ENCODE measurements around the gene HLA-G. TPM values are rescaled to one million over a fixed set of nuclear protein-coding genes. Genes with fewer than 3 reads are reported as not detected.
"Not testable (repeated sequence)": the region's sequence is repeated elsewhere in the genome, so short reads cannot be mapped to it uniquely, and the experiment has no call there.

Gene HLA-G
- not detected for total RNA-seq
- long read RNA-seq: 0 reads

DNA sequence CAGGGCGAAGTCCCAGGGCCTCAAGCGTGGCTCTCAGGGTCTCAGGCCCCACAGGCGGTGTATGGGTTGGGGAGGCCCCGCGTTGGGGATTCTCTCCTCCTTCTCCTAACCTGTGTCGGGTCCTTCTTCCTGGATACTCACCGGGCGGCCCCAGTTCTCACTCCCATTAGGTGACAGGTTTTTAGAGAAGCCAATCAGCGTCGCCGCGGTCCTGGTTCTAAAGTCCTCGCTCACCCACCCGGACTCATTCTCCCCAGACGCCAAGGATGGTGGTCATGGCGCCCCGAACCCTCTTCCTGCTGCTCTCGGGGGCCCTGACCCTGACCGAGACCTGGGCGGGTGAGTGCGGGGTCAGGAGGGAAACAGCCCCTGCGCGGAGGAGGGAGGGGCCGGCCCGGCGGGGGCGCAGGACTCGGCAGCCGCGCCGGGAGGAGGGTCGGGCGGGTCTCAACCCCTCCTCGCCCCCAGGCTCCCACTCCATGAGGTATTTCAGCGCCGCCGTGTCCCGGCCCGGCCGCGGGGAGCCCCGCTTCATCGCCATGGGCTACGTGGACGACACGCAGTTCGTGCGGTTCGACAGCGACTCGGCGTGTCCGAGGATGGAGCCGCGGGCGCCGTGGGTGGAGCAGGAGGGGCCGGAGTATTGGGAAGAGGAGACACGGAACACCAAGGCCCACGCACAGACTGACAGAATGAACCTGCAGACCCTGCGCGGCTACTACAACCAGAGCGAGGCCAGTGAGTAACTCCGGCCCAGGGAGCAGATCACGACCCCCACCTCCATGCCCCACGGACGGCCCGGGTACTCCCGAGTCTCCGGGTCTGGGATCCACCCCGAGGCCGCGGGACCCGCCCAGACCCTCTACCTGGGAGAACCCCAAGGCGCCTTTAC is at the start of gene HLA-G:
TSS of gene HLA-G (plus strand) at position 247 of the 892 bp plus-strand sequence. CDS start at position 267, 20 bp downstream.
- intact Hi-C loops (cut with DNase I): no loop called here
- peak; percentile 29 for ATAC-seq (ENCODE audit: poor library complexity)

DNA sequence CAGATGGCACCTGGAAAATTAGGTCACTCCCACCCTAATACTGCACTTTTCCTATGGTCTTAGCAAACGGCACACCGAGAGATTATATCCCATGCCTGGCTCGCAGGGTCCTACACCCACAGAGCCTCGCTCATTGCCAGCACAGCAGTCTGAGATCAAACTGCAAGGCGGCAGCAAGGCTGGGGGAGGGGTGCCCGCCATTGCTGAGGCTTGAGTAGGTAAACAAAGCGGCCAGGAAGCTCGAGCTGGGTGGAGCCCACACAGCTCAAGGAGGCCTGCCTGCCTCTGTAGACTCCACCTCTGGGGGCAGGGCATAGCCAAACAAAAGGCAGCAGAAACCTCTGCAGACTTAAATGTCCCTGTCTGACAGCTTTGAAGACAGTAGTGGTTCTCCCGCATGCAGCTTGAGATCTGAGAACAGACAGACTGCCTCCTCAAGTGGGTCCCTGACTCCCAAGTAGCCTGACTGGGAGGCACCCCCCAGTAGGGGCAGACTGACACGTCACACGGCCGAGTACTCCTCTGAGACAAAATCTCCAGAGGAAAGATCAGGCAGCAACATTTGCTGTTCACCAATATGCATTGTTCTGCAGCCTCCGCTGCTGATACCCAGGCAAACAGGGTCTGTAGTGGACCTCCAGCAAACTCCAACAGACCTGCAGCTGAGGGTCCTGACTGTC is 47.5 kb upstream of the HLA-G start:
- intact Hi-C loops (cut with DNase I); DNase-seq: not testable (repeated sequence)

More for the DNA sequence above, at the start of gene HLA-G:
- no peak for DNase-seq

DNA sequence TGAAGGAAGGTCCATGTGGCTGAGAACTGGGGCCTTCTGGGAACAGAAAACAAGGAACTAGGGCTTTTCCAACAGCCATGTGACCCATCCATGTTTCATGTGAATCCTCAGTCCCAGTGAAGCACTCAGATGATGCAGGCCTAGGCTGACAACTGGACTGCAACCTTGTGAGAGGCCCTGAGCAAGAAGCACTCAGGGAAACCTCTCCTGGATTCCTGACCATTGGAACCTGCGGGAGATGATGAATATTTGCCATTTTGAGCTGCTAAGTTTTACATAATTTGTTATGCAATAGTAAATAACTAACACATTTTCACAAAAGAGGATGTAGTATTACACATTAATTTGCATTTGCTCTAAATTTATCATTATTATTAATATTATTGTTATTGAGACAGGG is 38.4 kb upstream of the HLA-G start:
- intact Hi-C loops (cut with DNase I): no loop called here
- ATAC-seq (ENCODE audit: poor library complexity): no peak
- no peak for DNase-seq

More for the DNA sequence above, 47.5 kb upstream of the HLA-G start:
- ATAC-seq (ENCODE audit: poor library complexity): not testable (repeated sequence)

DNA sequence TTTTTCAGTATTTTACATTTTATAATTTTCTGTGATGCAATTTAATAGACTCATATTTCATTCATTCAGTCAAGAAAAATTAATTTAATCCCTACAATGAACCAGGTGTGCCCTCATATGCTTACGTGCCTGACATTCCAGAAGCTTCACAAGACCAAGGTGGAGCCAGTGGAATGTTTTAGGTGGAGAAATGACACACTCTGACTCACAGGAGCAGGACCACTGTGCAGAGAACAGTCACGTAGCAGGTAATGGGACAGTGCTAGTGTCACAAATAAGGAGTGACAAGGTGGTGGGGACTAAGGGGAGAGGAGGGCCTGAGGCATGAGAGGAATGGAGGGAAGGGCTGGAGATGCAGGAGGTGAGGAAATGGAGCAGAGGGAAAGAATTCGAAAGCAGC is 37.0 kb upstream of the HLA-G start:
- intact Hi-C loops (cut with DNase I): no loop called here
- ATAC-seq (ENCODE audit: poor library complexity) (no peak), DNase-seq (no peak)

DNA sequence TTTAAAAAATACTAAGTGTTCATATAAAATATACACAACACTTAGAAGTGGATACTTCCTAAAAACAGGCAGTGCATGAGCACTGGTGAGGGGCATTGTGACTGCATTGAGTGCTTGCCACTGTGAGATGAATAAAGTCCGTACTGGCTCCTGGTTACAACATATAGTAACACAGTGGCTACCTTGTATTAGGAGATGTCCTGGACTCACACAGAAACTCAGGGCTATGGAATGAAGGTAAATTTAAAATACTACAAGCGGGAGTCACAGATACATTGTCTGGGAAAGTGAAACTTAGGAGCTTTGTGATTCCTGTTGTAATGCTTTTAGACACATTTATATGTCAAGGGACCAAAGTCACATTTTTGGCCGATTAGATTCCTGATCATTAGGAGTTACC is 36.5 kb upstream of the HLA-G start:
- intact Hi-C loops (cut with DNase I): no loop called here
- DNase-seq (no peak), ATAC-seq (ENCODE audit: poor library complexity) (no peak)

DNA sequence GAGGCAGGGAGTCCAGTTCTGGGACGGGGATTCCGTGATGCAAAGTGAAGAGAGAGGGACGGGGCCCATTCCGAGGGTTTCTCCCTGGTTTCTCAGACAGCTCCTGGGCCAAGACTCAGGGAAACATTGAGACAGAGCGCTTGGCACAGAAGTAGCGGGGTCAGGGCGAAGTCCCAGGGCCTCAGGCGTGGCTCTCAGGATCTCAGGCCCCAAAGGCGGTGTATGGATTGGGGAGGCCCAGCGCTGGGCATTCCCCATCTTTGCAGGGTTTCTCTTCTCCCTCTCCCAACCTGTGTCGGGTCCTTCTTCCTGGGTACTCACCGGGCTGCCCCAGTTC is 35.9 kb upstream of the HLA-G start:
- DNase-seq: no peak
- peak; percentile 57 for ATAC-seq (ENCODE audit: poor library complexity)
- intact Hi-C loops (cut with DNase I): no loop called here

DNA sequence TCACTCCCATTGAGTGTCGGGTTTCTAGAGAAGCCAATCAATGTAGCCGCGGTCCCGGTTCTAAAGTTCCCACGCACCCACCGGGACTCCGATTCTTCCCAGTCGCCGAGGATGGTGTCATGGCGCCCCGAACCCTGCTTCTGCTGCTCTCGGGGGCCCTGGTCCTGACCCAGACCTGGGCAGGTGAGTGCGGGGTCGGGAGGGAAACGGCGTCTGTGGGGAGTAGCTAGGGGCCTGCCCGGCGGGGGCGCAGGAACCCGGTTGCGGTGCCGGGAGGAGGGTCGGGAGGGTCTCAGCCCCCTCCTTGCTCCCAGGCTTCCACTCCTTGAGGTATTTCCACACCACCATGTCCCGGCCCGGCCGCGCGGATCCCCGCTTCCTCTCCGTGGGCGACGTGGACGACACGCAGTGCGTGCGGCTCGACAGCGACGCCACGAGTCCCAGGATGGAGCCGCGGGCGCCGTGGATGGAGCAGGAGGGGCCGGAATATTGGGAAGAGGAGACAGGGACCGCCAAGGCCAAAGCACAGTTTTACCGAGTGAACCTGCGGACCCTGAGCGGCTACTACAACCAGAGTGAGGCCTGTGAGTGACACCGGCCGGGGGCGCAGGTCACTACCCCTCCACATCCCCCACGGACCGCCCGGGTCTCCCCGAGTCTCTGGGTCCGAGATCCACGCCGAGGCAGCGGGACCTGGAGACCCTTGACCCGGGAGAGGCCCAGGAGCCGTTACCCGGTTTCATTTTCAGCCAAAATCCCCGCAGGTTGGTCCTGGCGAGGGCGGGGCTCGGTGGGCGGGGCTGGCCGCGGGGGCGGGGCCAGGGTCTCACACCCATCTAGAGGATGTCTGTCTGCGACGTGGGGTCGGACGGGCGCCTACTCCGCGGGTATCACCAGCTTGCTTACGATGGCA is 35.2 kb upstream of the HLA-G start:
- DNase-seq: peak; percentile 88
- intact Hi-C loops (cut with DNase I): no loop called here
- peak; percentile 98 for ATAC-seq (ENCODE audit: poor library complexity)

DNA sequence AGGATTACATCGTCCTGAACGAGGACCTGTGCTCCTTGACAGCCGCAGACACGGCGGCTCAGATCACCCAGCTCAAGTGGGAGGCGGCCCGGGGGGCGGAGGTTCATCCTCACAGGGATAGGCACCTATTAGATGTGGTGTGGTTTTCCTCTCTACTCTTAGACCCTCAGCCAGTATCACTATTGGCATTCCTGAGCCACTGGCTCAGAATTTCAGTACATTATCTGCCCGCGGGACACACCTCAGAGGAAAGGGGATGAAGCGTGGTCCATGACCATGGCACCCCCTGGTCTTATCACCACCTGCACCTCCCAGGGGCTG is 34.6 kb upstream of the HLA-G start:
- ATAC-seq (ENCODE audit: poor library complexity) (no peak), DNase-seq (no peak)
- intact Hi-C loops (cut with DNase I): no loop called here

DNA sequence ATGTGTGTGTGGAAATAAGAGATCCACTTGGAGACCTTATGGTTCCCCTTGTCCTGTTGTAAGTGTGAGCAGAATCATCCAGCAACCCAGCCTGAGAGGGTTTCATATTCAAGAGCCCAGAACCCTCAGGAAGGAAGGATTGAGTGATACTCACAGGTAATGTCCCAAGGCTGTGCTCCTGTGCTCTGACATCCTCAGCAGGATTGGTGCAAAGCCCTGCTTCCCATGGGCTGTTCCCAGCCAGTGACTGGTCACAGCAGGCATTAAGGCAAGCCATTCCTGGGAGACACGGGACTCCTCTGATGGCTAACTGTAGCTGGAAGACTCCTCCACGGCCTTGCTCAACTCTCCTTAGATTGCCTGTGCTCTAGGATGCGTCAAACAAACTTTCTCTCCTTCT is 33.8 kb upstream of the HLA-G start:
- no peak for DNase-seq
- intact Hi-C loops (cut with DNase I): no loop called here
- ATAC-seq (ENCODE audit: poor library complexity): no peak

DNA sequence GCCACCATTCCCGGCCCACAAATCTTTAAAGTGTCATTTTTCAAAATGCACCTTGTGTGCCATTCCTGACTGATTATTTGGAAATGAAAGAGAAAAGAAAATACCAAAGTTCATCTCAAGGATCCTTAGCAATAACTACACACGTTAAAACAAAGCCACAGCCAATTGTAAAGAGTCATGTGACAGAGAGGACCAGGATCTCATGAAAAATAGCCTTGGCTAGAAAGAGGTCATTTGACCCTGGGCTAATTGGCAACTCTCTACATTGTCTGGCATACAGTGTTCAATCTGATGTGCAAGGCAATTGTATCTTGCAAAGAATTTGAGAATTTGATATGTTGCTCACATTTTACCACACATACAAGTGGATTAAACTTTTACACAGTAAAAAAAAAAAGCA is 31.6 kb upstream of the HLA-G start:
- intact Hi-C loops (cut with DNase I): loop anchor here (5.0 kb wide), 1 partner anchor 161 kb away; no protein-coding TSS in a partner anchor
- DNase-seq (no peak), ATAC-seq (ENCODE audit: poor library complexity) (no peak)

DNA sequence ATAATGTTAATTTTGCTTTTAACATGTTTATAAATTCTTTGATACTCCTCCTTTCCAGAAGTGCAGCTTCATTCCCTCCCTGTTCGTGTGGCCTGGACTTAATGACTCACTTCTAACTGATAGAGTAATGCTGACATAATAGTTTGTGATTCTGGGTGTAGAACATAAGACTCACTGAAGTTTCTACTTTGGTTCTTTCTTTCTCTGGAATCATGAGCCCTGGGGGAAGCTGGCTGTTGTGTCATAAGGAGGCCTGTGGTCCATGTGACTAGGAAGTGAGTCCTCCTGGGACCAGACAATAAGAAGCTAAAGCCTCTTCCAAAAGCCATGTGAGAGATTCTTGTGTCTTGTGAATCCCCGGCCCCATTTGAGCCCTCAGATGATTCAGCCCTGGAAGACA is 30.5 kb upstream of the HLA-G start:
- intact Hi-C loops (cut with DNase I): loop anchor here (5.0 kb wide), 1 partner anchor 160 kb away; no protein-coding TSS in a partner anchor
- DNase-seq (no peak), ATAC-seq (ENCODE audit: poor library complexity) (no peak)

DNA sequence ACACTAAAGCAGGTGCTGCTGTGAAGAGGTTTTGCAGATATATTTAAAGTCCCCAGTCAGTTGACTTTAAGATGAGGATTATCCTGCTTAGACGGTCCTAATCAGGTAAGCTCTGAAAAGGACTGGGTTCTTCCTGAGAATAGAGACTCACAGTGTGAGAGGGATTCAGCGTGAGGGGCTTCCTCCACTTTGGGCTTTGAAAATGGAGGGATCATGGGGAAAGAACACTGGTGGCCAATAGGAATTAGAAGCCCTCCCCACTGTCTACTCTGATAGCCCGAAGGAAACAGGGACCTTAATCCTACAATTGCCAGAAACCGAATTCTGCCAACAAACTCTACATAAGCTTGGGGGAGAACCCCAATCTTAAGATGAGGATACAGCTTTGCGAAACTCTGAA is 29.7 kb upstream of the HLA-G start:
- no peak for DNase-seq
- intact Hi-C loops (cut with DNase I): loop anchor here (5.0 kb wide), 1 partner anchor 159 kb away; no protein-coding TSS in a partner anchor
- no peak for ATAC-seq (ENCODE audit: poor library complexity)

DNA sequence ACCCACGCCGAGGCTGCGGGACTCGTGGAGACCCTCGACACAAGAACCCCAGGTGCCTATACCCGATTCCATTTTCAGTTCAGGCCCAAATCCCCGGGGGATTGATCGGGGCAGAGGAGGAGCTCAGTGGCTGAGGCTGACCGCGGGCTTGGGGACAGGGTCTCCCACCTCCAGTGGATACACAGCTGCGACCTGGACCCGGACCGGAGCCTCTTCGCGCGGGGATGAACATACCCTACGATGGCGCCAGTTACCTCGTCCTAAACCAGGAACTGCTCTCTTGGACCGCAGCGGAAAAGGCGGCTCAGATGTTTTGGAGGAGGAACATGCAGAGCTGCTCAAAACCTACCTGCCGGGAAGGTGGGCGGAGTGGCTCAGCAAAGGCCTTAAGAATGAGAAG is 27.4 kb upstream of the HLA-G start:
- no peak for ATAC-seq (ENCODE audit: poor library complexity)
- intact Hi-C loops (cut with DNase I): no loop called here

DNA sequence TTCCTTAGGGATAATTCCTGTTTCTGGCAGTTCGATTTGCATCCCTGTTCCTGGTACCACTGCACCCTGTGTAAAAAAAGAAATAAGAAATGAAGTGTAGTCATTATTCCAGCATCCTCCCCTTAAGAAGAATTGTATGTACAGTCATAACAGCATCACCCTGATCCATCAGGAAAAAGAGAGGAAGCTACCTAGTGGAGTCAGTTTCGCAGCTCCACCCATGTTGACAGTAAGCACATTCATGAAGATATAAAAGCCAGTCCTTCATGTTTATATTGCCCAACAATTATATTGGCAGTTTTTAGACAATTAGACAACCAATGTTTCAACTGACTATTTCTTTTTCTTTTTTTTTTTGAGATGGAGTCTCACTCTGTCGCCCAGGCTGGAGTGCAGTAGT is 21.2 kb upstream of the HLA-G start:
- intact Hi-C loops (cut with DNase I): no loop called here
- ATAC-seq (ENCODE audit: poor library complexity) (no peak), DNase-seq (no peak)

More for the DNA sequence above, 27.4 kb upstream of the HLA-G start:
- DNase-seq: no peak

DNA sequence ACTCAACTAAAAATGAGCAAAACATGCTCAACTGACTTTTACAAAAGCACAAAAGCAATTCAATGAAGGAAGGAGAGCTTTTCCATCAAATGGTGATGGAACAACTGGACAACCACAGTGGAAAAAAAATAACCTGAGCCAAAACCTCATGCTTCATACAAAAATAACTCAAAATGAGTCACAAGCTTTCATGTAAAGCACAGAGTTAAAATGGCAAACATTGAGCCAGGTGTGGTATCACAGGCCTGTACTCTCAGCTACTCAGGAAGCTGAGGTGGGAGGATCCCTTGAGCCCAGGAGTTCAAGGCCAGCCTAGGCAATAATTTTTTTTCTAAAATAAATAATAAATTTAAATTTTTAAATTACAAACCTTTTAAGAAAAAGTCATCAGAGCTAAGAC is 18.4 kb upstream of the HLA-G start:
- no peak for DNase-seq
- no peak for ATAC-seq (ENCODE audit: poor library complexity)
- intact Hi-C loops (cut with DNase I): no loop called here

DNA sequence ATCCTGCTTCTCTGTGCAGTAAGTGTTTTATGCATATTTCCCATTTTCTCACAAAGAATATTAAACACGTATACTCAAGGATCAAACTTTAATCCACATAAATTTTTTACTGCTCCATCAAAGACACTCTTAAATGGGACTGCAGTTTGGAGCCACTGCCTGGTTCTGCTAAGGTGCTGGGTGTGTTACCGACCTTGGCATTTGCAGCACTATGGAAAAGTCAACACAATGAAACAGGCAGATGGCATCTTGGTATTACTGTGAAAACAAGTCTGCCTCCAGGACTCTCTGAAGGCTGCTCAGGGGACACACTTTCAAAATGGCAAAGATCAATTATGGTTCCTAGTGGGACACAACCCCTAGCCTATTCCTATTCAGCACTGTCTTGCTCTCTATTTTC is 17.3 kb upstream of the HLA-G start:
- intact Hi-C loops (cut with DNase I): no loop called here
- no peak for DNase-seq
- no peak for ATAC-seq (ENCODE audit: poor library complexity)

DNA sequence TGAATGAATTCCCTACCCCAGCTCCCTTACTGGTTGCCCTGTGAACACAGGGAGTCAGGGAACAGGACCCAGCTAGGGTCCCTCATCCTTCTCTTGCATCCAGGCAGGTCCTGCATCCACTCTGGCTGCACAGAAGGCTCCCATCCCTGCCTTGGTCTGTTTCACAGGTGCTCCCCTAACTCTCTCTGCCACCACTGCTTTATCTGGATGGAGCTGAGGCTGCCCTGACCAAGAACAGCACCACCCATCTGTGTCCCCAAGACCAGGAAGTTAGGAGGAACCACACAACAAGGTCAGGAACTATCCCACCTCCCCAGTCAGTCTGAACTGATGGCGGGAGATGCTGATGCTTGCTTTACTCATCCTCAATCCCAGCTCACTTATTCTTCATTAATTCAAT is 16.2 kb upstream of the HLA-G start:
- intact Hi-C loops (cut with DNase I): no loop called here

DNA sequence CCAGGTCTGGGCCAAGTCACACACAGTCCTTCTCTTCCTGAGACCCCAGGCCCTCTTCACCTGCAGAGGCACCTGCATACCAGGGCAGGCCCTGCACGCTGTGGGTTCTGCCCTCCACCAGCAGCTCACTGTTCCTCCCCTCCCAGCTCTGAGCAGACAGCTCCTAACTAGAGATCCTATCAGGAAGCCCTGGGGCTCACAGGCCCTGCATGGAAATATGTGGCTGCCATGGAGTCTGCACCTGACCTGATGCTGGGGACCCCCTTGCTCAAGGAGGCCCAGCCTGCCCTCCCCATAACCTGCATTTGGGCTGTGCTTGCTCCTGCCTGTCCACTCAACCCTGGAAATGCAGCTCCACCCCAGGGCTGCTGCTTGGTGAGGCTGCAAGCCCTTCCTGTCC is 14.6 kb upstream of the HLA-G start:
- no peak for ATAC-seq (ENCODE audit: poor library complexity)
- intact Hi-C loops (cut with DNase I): no loop called here
- DNase-seq: no peak

More for the DNA sequence above, 16.2 kb upstream of the HLA-G start:
- ATAC-seq (ENCODE audit: poor library complexity) (no peak), DNase-seq (no peak)

DNA sequence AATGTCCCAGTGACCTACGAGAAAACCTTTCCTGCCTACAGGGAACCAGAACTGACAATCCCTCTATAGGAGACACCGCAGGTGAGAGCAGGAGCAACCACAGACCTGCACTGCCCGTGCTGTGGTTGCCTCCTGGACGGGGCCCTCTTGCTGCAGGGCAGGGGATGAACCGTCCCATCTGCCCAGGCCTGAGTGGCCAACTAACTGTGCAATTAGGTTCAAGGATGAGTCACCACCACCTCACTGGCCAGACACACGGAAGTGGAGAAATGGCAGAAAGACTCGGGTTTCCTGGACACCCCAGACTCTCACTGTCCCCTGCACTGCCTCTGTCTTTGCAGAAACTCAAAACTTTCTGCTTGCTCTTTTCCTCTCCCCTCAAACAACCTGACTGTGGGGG is 13.8 kb upstream of the HLA-G start:
- ATAC-seq (ENCODE audit: poor library complexity) (no peak), DNase-seq (no peak)
- intact Hi-C loops (cut with DNase I): no loop called here
